AG10803 (cell line): ENCODE data around the gene MCM6.

Experiments used
- DNase-seq: peaks from one replicate; pipeline ENCODE4 v3.0.0; 2010; ENCODE audit warnings: low read depth
- H3K4me3 ChIP-seq: 2 replicates; pipeline ENCODE4 v1.5.1; 2011; ENCODE audit warnings: mild to moderate bottlenecking, low read length, control low read depth
- CTCF ChIP-seq: conservative IDR thresholded peaks from 2 replicates; pipeline ENCODE4 v1.5.1; 2011; ENCODE audit warnings: mild to moderate bottlenecking, low read length, control low read depth, inconsistent platforms

Gene MCM6

GRCh38 chr2:135790423-135790822 is 85.8 kb downstream of the MCM6 start:
- DNase-seq, result no peak
- no peak overlapping the region for H3K4me3 ChIP-seq
- no peak for TF ChIP-seq CTCF
